ENCODE measurements around the gene AAMP.
"Not testable (repeated sequence)": the region's sequence is repeated elsewhere in the genome, so short reads cannot be mapped to it uniquely, and the experiment has no call there.

GRCh38 chr2:218311541-218312266 is 41.8 kb upstream of the AAMP start:
- TF ChIP-seq, protein P1, sequence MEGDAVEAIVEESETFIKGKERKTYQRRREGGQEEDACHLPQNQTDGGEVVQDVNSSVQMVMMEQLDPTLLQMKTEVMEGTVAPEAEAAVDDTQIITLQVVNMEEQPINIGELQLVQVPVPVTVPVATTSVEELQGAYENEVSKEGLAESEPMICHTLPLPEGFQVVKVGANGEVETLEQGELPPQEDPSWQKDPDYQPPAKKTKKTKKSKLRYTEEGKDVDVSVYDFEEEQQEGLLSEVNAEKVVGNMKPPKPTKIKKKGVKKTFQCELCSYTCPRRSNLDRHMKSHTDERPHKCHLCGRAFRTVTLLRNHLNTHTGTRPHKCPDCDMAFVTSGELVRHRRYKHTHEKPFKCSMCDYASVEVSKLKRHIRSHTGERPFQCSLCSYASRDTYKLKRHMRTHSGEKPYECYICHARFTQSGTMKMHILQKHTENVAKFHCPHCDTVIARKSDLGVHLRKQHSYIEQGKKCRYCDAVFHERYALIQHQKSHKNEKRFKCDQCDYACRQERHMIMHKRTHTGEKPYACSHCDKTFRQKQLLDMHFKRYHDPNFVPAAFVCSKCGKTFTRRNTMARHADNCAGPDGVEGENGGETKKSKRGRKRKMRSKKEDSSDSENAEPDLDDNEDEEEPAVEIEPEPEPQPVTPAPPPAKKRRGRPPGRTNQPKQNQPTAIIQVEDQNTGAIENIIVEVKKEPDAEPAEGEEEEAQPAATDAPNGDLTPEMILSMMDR (IDR thresholded peaks at IDR 0.05; ENCODE audit: insufficient read depth, low read length, poor library complexity, severe bottlenecking) = not testable (repeated sequence)
- TF ChIP-seq EZH2phosphoT487 (conservative IDR thresholded peaks at IDR 0.05; ENCODE audit: low read length) = not testable (repeated sequence)

All from SU-DHL-6 (cell line).